HEK293 (cell line): ENCODE data around the gene SLC5A10.

Source experiments
- CTCF ChIA-PET: fragments of 350-600 bp; formaldehyde crosslinking; extraction: SDS; loops from one replicate; lab custom pipeline; 2021; ENCODE audit warnings: antibody characterized with exemption; lab: Yijun Ruan, JAX
- POLR2A ChIA-PET: fragments of 300-600 bp; formaldehyde crosslinking; extraction: SDS; loops from one replicate; lab custom pipeline; 2020; ENCODE audit warnings: antibody characterized with exemption, inconsistent platforms; lab: Yijun Ruan, JAX
- H3K27ac ChIP-seq: fragments of 200-500 bp; sonication (Bioruptor generic); 2 replicates; pipeline ENCODE4 v1.5.1; 2014; ENCODE audit warnings: low read depth, low read length, control low read depth, inconsistent platforms; ENCODE audit errors: extremely low read depth
- H3K36me3 ChIP-seq, 2 experiments: fragments of 200-500 bp in 1 of 2; sonication (Bioruptor generic) in 1 of 2; 1 replicate in 1 of 2; 2 replicates in 1 of 2; pipeline ENCODE4 v1.5.1; 2014 to 2017; ENCODE audit warnings: inconsistent platforms in 2 of 2, low read length in 2 of 2; ENCODE audit not compliant: control insufficient read depth in 2 of 2, insufficient read depth in 1 of 2
- H3K4me1 ChIP-seq: fragments of 200-500 bp; sonication (Bioruptor generic); 2 replicates; pipeline ENCODE4 v1.5.1; 2014; ENCODE audit warnings: mild to moderate bottlenecking, low read length, inconsistent platforms; ENCODE audit not compliant: control insufficient read depth, insufficient read depth
- H3K4me3 ChIP-seq: 2 replicates; pipeline ENCODE4 v1.5.1; 2011; ENCODE audit warnings: low read depth, mild to moderate bottlenecking, control low read depth, low read length, moderate library complexity
- H3K9me3 ChIP-seq: fragments of 200-500 bp; sonication (Bioruptor generic); 2 replicates; pipeline ENCODE4 v1.5.1; 2014; ENCODE audit warnings: low read depth, low read length, inconsistent platforms; ENCODE audit not compliant: control insufficient read depth, insufficient read depth
- GLI4 ChIP-seq: fragments of 450-650 bp; formaldehyde crosslinking; IDR thresholded peaks from 2 replicates; pipeline ENCODE4 v1.5.1; 2016; ENCODE audit warnings: missing biosample characterization, missing genetic modification characterization
- MZF1 ChIP-seq: fragments of 450-650 bp; formaldehyde crosslinking; IDR thresholded peaks from 2 replicates; pipeline ENCODE4 v1.5.1; 2017; ENCODE audit warnings: missing biosample characterization, missing genetic modification characterization, borderline replicate concordance
- RBAK ChIP-seq: fragments of 450-650 bp; formaldehyde crosslinking; IDR thresholded peaks from 2 replicates; pipeline ENCODE4 v1.5.1; 2016; ENCODE audit warnings: missing biosample characterization, missing genetic modification characterization
- TCF7L2 ChIP-seq: IDR thresholded peaks from 2 replicates; pipeline ENCODE4 v1.6.1; 2011; ENCODE audit warnings: low read depth, mild to moderate bottlenecking, inconsistent platforms, low read length, moderate library complexity, borderline replicate concordance
- ZFHX2 ChIP-seq: fragments of 450-650 bp; formaldehyde crosslinking; conservative IDR thresholded peaks from 2 replicates; pipeline ENCODE4 v1.5.1; 2016; ENCODE audit warnings: missing biosample characterization, missing genetic modification characterization
- ZFP37 ChIP-seq: fragments of 450-650 bp; formaldehyde crosslinking; IDR thresholded peaks from 2 replicates; pipeline ENCODE4 v1.5.1; 2016; ENCODE audit warnings: missing biosample characterization, missing genetic modification characterization
- ZNF112 ChIP-seq: fragments of 450-650 bp; formaldehyde crosslinking; IDR thresholded peaks from 2 replicates; pipeline ENCODE4 v1.5.0; 2017; ENCODE audit warnings: missing biosample characterization, missing genetic modification characterization
- ZNF121 ChIP-seq: fragments of 450-650 bp; formaldehyde crosslinking; IDR thresholded peaks from 2 replicates; pipeline ENCODE4 v1.5.1; 2016; ENCODE audit warnings: missing biosample characterization, missing genetic modification characterization
- ZNF155 ChIP-seq: fragments of 450-650 bp; formaldehyde crosslinking; IDR thresholded peaks from 2 replicates; pipeline ENCODE4 v1.5.1; 2016; ENCODE audit warnings: missing biosample characterization, missing genetic modification characterization
- ZNF175 ChIP-seq: fragments of 450-650 bp; formaldehyde crosslinking; IDR thresholded peaks from 2 replicates; pipeline ENCODE4 v1.5.1; 2016; ENCODE audit warnings: missing biosample characterization, missing genetic modification characterization
- ZNF184 ChIP-seq: fragments of 450-650 bp; IDR thresholded peaks from 2 replicates; pipeline ENCODE4 v1.5.1; 2018; ENCODE audit warnings: missing biosample characterization, mild to moderate bottlenecking, missing genetic modification characterization
- ZNF24 ChIP-seq: fragments of 450-650 bp; formaldehyde crosslinking; IDR thresholded peaks from 2 replicates; pipeline ENCODE4 v1.5.1; 2016; ENCODE audit warnings: missing biosample characterization, missing genetic modification characterization
- ZNF274 ChIP-seq, 2 experiments: fragments of 200-500 bp in 1 of 2; fragments of 450-650 bp in 1 of 2; sonication (Bioruptor generic) in 1 of 2; formaldehyde crosslinking in 1 of 2; IDR thresholded peaks; 2 replicates each; pipeline versions ENCODE4 v1.5.1 to v1.6.1; 2014 to 2016; ENCODE audit warnings: borderline replicate concordance in 1 of 2, inconsistent platforms in 1 of 2, low read length in 1 of 2, missing biosample characterization in 1 of 2, missing genetic modification characterization in 1 of 2
- ZNF366 ChIP-seq: fragments of 450-650 bp; formaldehyde crosslinking; conservative IDR thresholded peaks from 2 replicates; pipeline ENCODE4 v1.5.1; 2016; ENCODE audit warnings: missing biosample characterization, missing genetic modification characterization
- ZNF394 ChIP-seq: fragments of 450-650 bp; formaldehyde crosslinking; IDR thresholded peaks from 2 replicates; pipeline ENCODE4 v1.5.1; 2016; ENCODE audit warnings: missing biosample characterization, missing genetic modification characterization, mild to moderate bottlenecking, moderate library complexity, borderline replicate concordance
- ZNF423 ChIP-seq: fragments of 450-650 bp; formaldehyde crosslinking; IDR thresholded peaks from 2 replicates; pipeline ENCODE4 v1.5.1; 2016; ENCODE audit warnings: missing biosample characterization, missing genetic modification characterization
- ZNF530 ChIP-seq: fragments of 450-650 bp; formaldehyde crosslinking; IDR thresholded peaks from 2 replicates; pipeline ENCODE4 v1.5.1; 2016; ENCODE audit warnings: low read depth, missing biosample characterization, missing genetic modification characterization
- ZNF560 ChIP-seq: fragments of 450-650 bp; formaldehyde crosslinking; IDR thresholded peaks from 2 replicates; pipeline ENCODE4 v1.5.1; 2017; ENCODE audit warnings: missing biosample characterization, missing genetic modification characterization, borderline replicate concordance
- ZNF654 ChIP-seq: fragments of 450-650 bp; formaldehyde crosslinking; IDR thresholded peaks from 2 replicates; pipeline ENCODE4 v1.5.1; 2016; ENCODE audit warnings: low read depth, missing biosample characterization, missing genetic modification characterization
- TF ChIP-seq, protein P1 (sequence below): fragments of 450-650 bp; formaldehyde crosslinking; conservative IDR thresholded peaks from 2 replicates; pipeline ENCODE4 v1.5.1; 2016; ENCODE audit warnings: low read depth, missing biosample characterization, missing genetic modification characterization
- TF ChIP-seq, protein P2 (sequence below): fragments of 450-650 bp; formaldehyde crosslinking; IDR thresholded peaks from 2 replicates; pipeline ENCODE4 v1.5.1; 2016; ENCODE audit warnings: missing biosample characterization, missing genetic modification characterization
- TF ChIP-seq, protein P3 (sequence below): fragments of 450-650 bp; formaldehyde crosslinking; IDR thresholded peaks from 2 replicates; pipeline ENCODE4 v1.5.1; 2016; ENCODE audit warnings: missing biosample characterization, missing genetic modification characterization
- TF ChIP-seq, protein P4 (sequence below): fragments of 450-650 bp; formaldehyde crosslinking; IDR thresholded peaks from 2 replicates; pipeline ENCODE4 v1.5.1; 2016; ENCODE audit warnings: missing biosample characterization, missing genetic modification characterization
- TF ChIP-seq, protein P5 (sequence below): fragments of 450-650 bp; formaldehyde crosslinking; IDR thresholded peaks from 2 replicates; pipeline ENCODE4 v1.5.1; 2016; ENCODE audit warnings: missing biosample characterization, missing genetic modification characterization

SLC5A10 gene

DNA sequence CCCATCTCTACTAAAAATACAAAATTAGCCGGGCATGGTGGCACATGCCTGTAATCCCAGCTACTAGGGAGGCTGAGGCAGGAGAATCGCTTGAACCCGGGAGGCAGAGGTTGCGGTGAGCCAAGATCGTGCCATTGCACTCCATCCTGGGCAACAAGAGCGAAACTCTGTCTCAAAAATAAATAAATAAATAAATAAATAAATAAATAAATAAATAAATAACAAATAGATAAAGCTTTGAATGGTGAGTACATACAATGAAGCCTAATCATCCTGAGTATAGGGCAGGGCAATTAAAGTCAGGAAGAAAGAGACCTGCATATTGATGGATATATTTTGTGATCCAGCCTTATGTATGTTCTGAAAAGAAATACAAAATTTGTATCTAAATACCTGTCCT, 4.1 kb downstream of the SLC5A10 start (continued):
- TF ChIP-seq, protein P1, sequence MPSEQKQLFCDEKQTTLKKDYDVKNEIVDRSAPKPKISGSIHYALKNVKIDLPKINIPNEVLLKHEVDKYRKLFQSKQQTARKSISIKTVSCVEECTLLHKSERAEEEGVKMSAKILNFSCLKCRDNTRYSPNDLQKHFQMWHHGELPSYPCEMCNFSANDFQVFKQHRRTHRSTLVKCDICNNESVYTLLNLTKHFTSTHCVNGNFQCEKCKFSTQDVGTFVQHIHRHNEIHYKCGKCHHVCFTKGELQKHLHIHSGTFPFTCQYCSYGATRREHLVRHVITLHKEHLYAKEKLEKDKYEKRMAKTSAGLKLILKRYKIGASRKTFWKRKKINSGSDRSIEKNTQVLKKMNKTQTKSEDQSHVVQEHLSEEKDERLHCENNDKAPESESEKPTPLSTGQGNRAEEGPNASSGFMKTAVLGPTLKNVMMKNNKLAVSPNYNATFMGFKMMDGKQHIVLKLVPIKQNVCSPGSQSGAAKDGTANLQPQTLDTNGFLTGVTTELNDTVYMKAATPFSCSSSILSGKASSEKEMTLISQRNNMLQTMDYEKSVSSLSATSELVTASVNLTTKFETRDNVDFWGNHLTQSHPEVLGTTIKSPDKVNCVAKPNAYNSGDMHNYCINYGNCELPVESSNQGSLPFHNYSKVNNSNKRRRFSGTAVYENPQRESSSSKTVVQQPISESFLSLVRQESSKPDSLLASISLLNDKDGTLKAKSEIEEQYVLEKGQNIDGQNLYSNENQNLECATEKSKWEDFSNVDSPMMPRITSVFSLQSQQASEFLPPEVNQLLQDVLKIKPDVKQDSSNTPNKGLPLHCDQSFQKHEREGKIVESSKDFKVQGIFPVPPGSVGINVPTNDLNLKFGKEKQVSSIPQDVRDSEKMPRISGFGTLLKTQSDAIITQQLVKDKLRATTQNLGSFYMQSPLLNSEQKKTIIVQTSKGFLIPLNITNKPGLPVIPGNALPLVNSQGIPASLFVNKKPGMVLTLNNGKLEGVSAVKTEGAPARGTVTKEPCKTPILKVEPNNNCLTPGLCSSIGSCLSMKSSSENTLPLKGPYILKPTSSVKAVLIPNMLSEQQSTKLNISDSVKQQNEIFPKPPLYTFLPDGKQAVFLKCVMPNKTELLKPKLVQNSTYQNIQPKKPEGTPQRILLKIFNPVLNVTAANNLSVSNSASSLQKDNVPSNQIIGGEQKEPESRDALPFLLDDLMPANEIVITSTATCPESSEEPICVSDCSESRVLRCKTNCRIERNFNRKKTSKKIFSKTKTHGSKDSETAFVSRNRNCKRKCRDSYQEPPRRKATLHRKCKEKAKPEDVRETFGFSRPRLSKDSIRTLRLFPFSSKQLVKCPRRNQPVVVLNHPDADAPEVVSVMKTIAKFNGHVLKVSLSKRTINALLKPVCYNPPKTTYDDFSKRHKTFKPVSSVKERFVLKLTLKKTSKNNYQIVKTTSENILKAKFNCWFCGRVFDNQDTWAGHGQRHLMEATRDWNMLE, result peak; percentile 94
- TF ChIP-seq ZFP37, result 0 out of 2 replicates have a peak, but pooled peaks have one; percentile 31
- TF ChIP-seq ZNF654 (tag by site-specific recombination), result peak; percentile 35
- 0 out of 2 replicates have a peak, but pooled peaks have one; percentile 30 for TF ChIP-seq ZNF24 (tag by site-specific recombination)
- 0 out of 2 replicates have a peak, but pooled peaks have one; percentile 28 for TF ChIP-seq RBAK
- peak; percentile 95 for TF ChIP-seq ZNF394
- peak; percentile 94; the same call in 1 of the 2 replicates for TF ChIP-seq ZNF560

DNA sequence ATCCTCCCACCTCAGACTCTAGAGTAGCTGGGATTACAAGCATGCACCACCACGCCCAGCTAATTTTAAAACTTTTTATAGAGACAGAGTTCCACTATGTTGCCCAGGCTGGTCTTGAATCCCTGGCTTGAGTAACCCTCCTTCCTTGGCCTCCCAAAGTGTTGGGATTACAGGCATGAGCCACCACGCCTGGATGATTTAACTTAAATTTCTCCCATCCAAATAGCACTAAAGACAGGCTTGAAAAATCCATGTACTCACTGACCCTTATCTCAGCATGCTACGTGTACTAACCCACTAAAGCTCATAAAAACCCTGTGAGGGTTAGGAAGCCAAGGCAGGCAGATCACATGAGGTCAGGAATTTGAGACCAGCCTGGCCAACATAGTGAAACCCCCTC, 4.6 kb downstream of the SLC5A10 start:
- CTCF ChIA-PET, result no interaction called here
- Histone ChIP-seq H3K36me3 (no peaks in the 10 kb centered on the region), H3K4me3 (no peak overlapping the region), H3K4me1 (no peaks in the 10 kb centered on the region), H3K27ac (no peak overlapping the region), H3K9me3 (no peaks in the 10 kb centered on the region)
- POLR2A ChIA-PET, result no interaction called here
- TF ChIP-seq ZNF423 (tag by site-specific recombination) (no peak), ZNF366 (tag by site-specific recombination) (no peak)
- TF ChIP-seq, protein P2, sequence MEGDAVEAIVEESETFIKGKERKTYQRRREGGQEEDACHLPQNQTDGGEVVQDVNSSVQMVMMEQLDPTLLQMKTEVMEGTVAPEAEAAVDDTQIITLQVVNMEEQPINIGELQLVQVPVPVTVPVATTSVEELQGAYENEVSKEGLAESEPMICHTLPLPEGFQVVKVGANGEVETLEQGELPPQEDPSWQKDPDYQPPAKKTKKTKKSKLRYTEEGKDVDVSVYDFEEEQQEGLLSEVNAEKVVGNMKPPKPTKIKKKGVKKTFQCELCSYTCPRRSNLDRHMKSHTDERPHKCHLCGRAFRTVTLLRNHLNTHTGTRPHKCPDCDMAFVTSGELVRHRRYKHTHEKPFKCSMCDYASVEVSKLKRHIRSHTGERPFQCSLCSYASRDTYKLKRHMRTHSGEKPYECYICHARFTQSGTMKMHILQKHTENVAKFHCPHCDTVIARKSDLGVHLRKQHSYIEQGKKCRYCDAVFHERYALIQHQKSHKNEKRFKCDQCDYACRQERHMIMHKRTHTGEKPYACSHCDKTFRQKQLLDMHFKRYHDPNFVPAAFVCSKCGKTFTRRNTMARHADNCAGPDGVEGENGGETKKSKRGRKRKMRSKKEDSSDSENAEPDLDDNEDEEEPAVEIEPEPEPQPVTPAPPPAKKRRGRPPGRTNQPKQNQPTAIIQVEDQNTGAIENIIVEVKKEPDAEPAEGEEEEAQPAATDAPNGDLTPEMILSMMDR (tag by site-specific recombination), result no peak

DNA sequence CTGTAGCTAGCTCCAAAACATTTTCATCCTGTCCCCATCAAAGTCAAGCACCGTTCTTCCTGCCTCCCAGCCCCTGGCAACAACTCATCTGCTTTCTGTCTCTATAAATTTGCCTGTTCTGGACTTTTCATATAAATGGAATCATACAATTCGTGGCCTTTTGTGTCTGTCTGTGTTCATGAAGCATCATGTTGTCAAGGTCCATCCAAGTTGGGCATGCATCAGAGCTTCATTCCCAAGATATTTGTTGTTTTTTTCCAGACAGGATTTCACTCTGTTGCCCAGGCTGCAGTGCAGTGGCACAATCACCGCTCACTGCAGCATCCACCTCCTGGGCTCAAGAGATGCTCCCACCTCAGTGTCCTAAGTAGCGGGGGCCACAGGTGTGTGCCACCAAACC, 5.9 kb downstream of the SLC5A10 start:
- Histone ChIP-seq H3K4me1 (no peaks in the 10 kb centered on the region), H3K4me3 (no peak overlapping the region), H3K9me3 (no peaks in the 10 kb centered on the region), H3K27ac (no peak overlapping the region), H3K36me3 (no peaks in the 10 kb centered on the region)
- POLR2A ChIA-PET, result no interaction called here
- TF ChIP-seq ZNF184 (tag by site-specific recombination), result no peak
- TF ChIP-seq, protein P3, sequence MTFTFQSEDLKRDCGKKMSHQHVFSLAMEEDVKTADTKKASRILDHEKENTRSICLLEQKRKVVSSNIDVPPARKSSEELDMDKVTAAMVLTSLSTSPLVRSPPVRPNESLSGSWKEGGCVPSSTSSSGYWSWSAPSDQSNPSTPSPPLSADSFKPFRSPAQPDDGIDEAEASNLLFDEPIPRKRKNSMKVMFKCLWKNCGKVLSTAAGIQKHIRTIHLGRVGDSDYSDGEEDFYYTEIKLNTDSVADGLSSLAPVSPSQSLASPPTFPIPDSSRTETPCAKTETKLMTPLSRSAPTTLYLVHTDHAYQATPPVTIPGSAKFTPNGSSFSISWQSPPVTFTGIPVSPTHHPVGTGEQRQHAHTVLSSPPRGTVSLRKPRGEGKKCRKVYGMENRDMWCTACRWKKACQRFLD (tag by site-specific recombination), result no peak
- no peak for TF ChIP-seq ZNF155 (tag by site-specific recombination)
- no peak for TF ChIP-seq ZNF530 (tag by site-specific recombination)
- TF ChIP-seq ZNF112 (tag by site-specific recombination), result no peak
- no peak for TF ChIP-seq ZNF121 (tag by site-specific recombination)
- TF ChIP-seq ZFHX2 (tag by site-specific recombination), result no peak
- no peak for TF ChIP-seq ZNF274 (IDR thresholded peaks at IDR 0.05; ENCODE audit: low read length)
- no peak for TF ChIP-seq ZNF274 (tag by site-specific recombination; IDR thresholded peaks at IDR 0.05; ENCODE audit: borderline replicate concordance)
- no peak for TF ChIP-seq TCF7L2
- no peak for TF ChIP-seq ZNF175
- TF ChIP-seq GLI4 (tag by site-specific recombination), result no peak
- TF ChIP-seq, protein P4, sequence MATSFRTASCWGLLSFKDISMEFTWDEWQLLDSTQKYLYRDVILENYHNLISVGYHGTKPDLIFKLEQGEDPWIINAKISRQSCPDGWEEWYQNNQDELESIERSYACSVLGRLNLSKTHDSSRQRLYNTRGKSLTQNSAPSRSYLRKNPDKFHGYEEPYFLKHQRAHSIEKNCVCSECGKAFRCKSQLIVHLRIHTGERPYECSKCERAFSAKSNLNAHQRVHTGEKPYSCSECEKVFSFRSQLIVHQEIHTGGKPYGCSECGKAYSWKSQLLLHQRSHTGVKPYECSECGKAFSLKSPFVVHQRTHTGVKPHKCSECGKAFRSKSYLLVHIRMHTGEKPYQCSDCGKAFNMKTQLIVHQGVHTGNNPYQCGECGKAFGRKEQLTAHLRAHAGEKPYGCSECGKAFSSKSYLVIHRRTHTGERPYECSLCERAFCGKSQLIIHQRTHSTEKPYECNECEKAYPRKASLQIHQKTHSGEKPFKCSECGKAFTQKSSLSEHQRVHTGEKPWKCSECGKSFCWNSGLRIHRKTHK (tag by site-specific recombination), result no peak
- TF ChIP-seq, protein P5, sequence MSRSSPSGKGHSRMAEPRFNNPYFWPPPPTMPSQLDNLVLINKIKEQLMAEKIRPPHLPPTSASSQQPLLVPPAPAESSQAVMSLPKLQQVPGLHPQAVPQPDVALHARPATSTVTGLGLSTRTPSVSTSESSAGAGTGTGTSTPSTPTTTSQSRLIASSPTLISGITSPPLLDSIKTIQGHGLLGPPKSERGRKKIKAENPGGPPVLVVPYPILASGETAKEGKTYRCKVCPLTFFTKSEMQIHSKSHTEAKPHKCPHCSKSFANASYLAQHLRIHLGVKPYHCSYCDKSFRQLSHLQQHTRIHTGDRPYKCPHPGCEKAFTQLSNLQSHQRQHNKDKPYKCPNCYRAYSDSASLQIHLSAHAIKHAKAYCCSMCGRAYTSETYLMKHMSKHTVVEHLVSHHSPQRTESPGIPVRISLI (tag by site-specific recombination), result no peak
- no peak for TF ChIP-seq MZF1
- CTCF ChIA-PET, result interaction anchor here (0.6 to 1.7 kb wide), 4 partner anchors 14 to 332 kb away, joined by 3 to 4 read pairs (median 3); no protein-coding TSS in a partner anchor
